A673 (cell line): ENCODE measurements around the gene UBA6. TPM values are rescaled to one million over a fixed set of nuclear protein-coding genes. Genes with fewer than 3 reads are reported as not detected.

Experiments used
- BruUV-seq: library from RNA; stranded (reverse); fragments of 400-500 nt; replicated peaks from 2 replicates; lab custom pipeline; 2021; lab: Mats Ljungman, UMichigan
- CTCF ChIA-PET: fragments of 300-600 bp; sonication (Branson Sonifier 250); formaldehyde crosslinking; loops from one replicate; lab custom pipeline; 2022; ENCODE audit warnings: antibody characterized with exemption; lab: Charles Lee
- POLR2A ChIA-PET: fragments of 300-600 bp; sonication (Branson Sonifier 250); formaldehyde crosslinking; loops from one replicate; lab custom pipeline; 2022; ENCODE audit warnings: antibody characterized with exemption; ENCODE audit not compliant: low non-redundant PET; lab: Charles Lee
- DNase-seq: peaks from one replicate; pipeline ENCODE4 v3.0.0-alpha.2; 2015; ENCODE audit warnings: low spot score
- H3K27ac ChIP-seq: fragments of 200-600 bp; sonication (generic); 2 replicates; pipeline ENCODE4 v1.5.1; 2016; ENCODE audit warnings: mixed run types, low read depth, mild to moderate bottlenecking, mixed read lengths, antibody characterized with exemption, low read length; ENCODE audit not compliant: poor library complexity, severe bottlenecking
- H3K27me3 ChIP-seq: fragments of 200-600 bp; sonication (generic); replicated peaks from 2 replicates; pipeline ENCODE4 v1.6.1; 2017; ENCODE audit warnings: mixed run types, low read depth, mild to moderate bottlenecking, mixed read lengths, antibody characterized with exemption, low read length; ENCODE audit not compliant: insufficient read depth, poor library complexity
- H3K36me3 ChIP-seq: fragments of 200-600 bp; sonication (generic); 2 replicates; pipeline ENCODE4 v1.6.1; 2016; ENCODE audit warnings: mixed run types, mild to moderate bottlenecking, mixed read lengths, antibody characterized with exemption, low read length; ENCODE audit not compliant: insufficient read depth, poor library complexity, severe bottlenecking
- H3K4me1 ChIP-seq: fragments of 200-600 bp; sonication (generic); 2 replicates; pipeline ENCODE4 v1.6.1; 2017; ENCODE audit warnings: mixed run types, mild to moderate bottlenecking, mixed read lengths, antibody characterized with exemption, low read length; ENCODE audit not compliant: insufficient read depth, poor library complexity, severe bottlenecking
- H3K4me3 ChIP-seq: fragments of 200-600 bp; sonication (generic); 2 replicates; pipeline ENCODE4 v1.5.1; 2016; ENCODE audit warnings: low read depth, mixed run types, mild to moderate bottlenecking, mixed read lengths, low read length; ENCODE audit not compliant: poor library complexity, severe bottlenecking
- H3K9me3 ChIP-seq: fragments of 200-600 bp; sonication (generic); 2 replicates; pipeline ENCODE4 v1.6.1; 2016; ENCODE audit warnings: mixed run types, low read depth, mild to moderate bottlenecking, mixed read lengths, antibody characterized with exemption, low read length; ENCODE audit not compliant: poor library complexity, severe bottlenecking
- EZH2 ChIP-seq: fragments of 200-600 bp; sonication (generic); IDR thresholded peaks from 2 replicates; pipeline ENCODE4 v1.6.1; 2017; ENCODE audit warnings: borderline replicate concordance, low read depth, mild to moderate bottlenecking, mixed read lengths, antibody characterized with exemption, low read length; ENCODE audit not compliant: poor library complexity, severe bottlenecking
- intact Hi-C: fragments of 100-400 bp; cut with micrococcal nuclease; formaldehyde crosslinking; loops from one replicate; pipeline ENCODE4 v1.10.0; 2022; ENCODE audit not compliant: unreplicated experiment
- total RNA-seq: library from RNA; stranded (reverse); gene quantifications from 2 replicates; pipeline ENCODE4 v1.2.3, GENCODE V29; 2021
- TF ChIP-seq, protein P1 (sequence below): fragments of 300-800, 200-600 bp; sonication (generic); conservative IDR thresholded peaks from 2 replicates; pipeline ENCODE4 v1.5.1; 2017; ENCODE audit warnings: low read depth, mild to moderate bottlenecking, antibody characterized with exemption, low read length, moderate library complexity, mixed read lengths

UBA6 gene
- total RNA-seq, 1 experiment from 2014 or later: 33.2 TPM

- no peak overlapping the region for H3K4me3 ChIP-seq
- H3K27me3 ChIP-seq: no peaks in the 10 kb centered on the region
- ChIA-PET POLR2A (no interaction called here), CTCF (no interaction called here)
- intact Hi-C loops: no loop called here
- no TSS peak for BruUV-seq
- no peaks in the 10 kb centered on the region for H3K9me3 ChIP-seq
- no peak overlapping the region for H3K27ac ChIP-seq
- H3K4me1 ChIP-seq: no peaks in the 10 kb centered on the region
- TF ChIP-seq, protein P1, sequence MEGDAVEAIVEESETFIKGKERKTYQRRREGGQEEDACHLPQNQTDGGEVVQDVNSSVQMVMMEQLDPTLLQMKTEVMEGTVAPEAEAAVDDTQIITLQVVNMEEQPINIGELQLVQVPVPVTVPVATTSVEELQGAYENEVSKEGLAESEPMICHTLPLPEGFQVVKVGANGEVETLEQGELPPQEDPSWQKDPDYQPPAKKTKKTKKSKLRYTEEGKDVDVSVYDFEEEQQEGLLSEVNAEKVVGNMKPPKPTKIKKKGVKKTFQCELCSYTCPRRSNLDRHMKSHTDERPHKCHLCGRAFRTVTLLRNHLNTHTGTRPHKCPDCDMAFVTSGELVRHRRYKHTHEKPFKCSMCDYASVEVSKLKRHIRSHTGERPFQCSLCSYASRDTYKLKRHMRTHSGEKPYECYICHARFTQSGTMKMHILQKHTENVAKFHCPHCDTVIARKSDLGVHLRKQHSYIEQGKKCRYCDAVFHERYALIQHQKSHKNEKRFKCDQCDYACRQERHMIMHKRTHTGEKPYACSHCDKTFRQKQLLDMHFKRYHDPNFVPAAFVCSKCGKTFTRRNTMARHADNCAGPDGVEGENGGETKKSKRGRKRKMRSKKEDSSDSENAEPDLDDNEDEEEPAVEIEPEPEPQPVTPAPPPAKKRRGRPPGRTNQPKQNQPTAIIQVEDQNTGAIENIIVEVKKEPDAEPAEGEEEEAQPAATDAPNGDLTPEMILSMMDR: no peak
- TF ChIP-seq EZH2: no peak
- H3K36me3 ChIP-seq: no peaks in the 10 kb centered on the region
- no peak for DNase-seq
Measured at GRCh38 chr4:67576059-67576466, 124.9 kb downstream of the UBA6 start.

GRCh38 chr4:67575232-67576058 is 125.5 kb downstream of the UBA6 start:
- no peaks in the 10 kb centered on the region for H3K9me3 ChIP-seq
- no TSS peak for BruUV-seq
- TF ChIP-seq, protein P1: no peak
- no peak for TF ChIP-seq EZH2
- POLR2A ChIA-PET: no interaction called here
- no peak overlapping the region for H3K4me3 ChIP-seq
- intact Hi-C loops: no loop called here
- no peaks in the 10 kb centered on the region for H3K4me1 ChIP-seq
- H3K36me3 ChIP-seq: no peaks in the 10 kb centered on the region
- H3K27me3 ChIP-seq: no peaks in the 10 kb centered on the region
- no peak for DNase-seq
- H3K27ac ChIP-seq: no peak overlapping the region
- CTCF ChIA-PET: no interaction called here

GRCh38 chr4:67573193-67573592 is 127.8 kb downstream of the UBA6 start:
- H3K9me3 ChIP-seq: no peaks in the 10 kb centered on the region
- POLR2A ChIA-PET: no interaction called here
- no peak overlapping the region for H3K4me3 ChIP-seq
- no peak for DNase-seq
- H3K27me3 ChIP-seq: no peaks in the 10 kb centered on the region
- H3K36me3 ChIP-seq: no peaks in the 10 kb centered on the region
- TF ChIP-seq, protein P1: no peak
- TF ChIP-seq EZH2: no peak
- no peak overlapping the region for H3K27ac ChIP-seq
- no peaks in the 10 kb centered on the region for H3K4me1 ChIP-seq
- intact Hi-C loops: no loop called here
- CTCF ChIA-PET: no interaction called here
- BruUV-seq: no TSS peak
